ENCODE results near the gene PRODH2. TPM values are rescaled to one million over a fixed set of nuclear protein-coding genes. Genes with fewer than 3 reads are reported as not detected.

PRODH2 gene
- total and polyA plus RNA-seq, 2 of the 13 experiments (the other 11 are each of a cell fraction or from before 2014, with no cell fraction given): 86.7 to 118 TPM

- TF ChIP-seq, protein P1, sequence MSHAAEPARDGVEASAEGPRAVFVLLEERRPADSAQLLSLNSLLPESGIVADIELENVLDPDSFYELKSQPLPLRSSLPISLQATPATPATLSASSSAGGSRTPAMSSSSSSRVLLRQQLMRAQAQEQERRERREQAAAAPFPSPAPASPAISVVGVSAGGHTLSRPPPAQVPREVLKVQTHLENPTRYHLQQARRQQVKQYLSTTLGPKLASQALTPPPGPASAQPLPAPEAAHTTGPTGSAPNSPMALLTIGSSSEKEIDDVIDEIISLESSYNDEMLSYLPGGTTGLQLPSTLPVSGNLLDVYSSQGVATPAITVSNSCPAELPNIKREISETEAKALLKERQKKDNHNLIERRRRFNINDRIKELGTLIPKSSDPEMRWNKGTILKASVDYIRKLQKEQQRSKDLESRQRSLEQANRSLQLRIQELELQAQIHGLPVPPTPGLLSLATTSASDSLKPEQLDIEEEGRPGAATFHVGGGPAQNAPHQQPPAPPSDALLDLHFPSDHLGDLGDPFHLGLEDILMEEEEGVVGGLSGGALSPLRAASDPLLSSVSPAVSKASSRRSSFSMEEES (CRISPR knock-in tag; IDR thresholded peaks at IDR 0.05): 0 out of 2 replicates have a peak, but pooled peaks have one; percentile 33
- TF ChIP-seq ZNF468 (CRISPR knock-in tag; IDR thresholded peaks at IDR 0.05) (0 out of 2 replicates have a peak, but pooled peaks have one; percentile 63), AGO1 (IDR thresholded peaks at IDR 0.05; ENCODE audit: low read depth, low read length, poor library complexity, severe bottlenecking) (peak; percentile 90), ZNF10 (CRISPR knock-in tag; IDR thresholded peaks at IDR 0.05; ENCODE audit: borderline replicate concordance, low read depth) (no peak), ATF1 (CRISPR knock-in tag; IDR thresholded peaks at IDR 0.05) (no peak), CEBPB (IDR thresholded peaks at IDR 0.05; ENCODE audit: borderline replicate concordance, low read depth, low read length) (no peak), SNAI1 (CRISPR knock-in tag; IDR thresholded peaks at IDR 0.05; ENCODE audit: borderline replicate concordance) (no peak), ZNF501 (CRISPR knock-in tag; IDR thresholded peaks at IDR 0.05) (peak; percentile 46), BRD4 (CRISPR knock-in tag; IDR thresholded peaks at IDR 0.05) (no peak), ZNF746 (CRISPR knock-in tag; IDR thresholded peaks at IDR 0.05) (no peak), ERF (CRISPR knock-in tag; IDR thresholded peaks at IDR 0.05) (peak; percentile 71; the same call in 1 of the 2 replicates), ZNF260 (CRISPR knock-in tag; IDR thresholded peaks at IDR 0.05; ENCODE audit: borderline replicate concordance, low read depth) (no peak), HOXA7 (CRISPR knock-in tag; IDR thresholded peaks at IDR 0.05) (no peak), ASH2L (IDR thresholded peaks at IDR 0.05; ENCODE audit: insufficient read length, low read depth, low read length) (no peak), ZNF503 (CRISPR knock-in tag; IDR thresholded peaks at IDR 0.05) (no peak), ZNF235 (CRISPR knock-in tag; IDR thresholded peaks at IDR 0.05; ENCODE audit: borderline replicate concordance) (no peak), KDM6A (CRISPR knock-in tag; IDR thresholded peaks at IDR 0.05; ENCODE audit: low read depth) (no peak), MIER2 (CRISPR knock-in tag; IDR thresholded peaks at IDR 0.05) (no peak), ZNF83 (CRISPR knock-in tag; IDR thresholded peaks at IDR 0.05; ENCODE audit: borderline replicate concordance) (no peak), ZIK1 (CRISPR knock-in tag; IDR thresholded peaks at IDR 0.05; ENCODE audit: borderline replicate concordance, low read depth) (no peak), ZNF556 (CRISPR knock-in tag; IDR thresholded peaks at IDR 0.05; ENCODE audit: borderline replicate concordance) (no peak), NR1H2 (CRISPR knock-in tag; IDR thresholded peaks at IDR 0.05; ENCODE audit: borderline replicate concordance, low read depth) (no peak), MAX (IDR thresholded peaks at IDR 0.05) (peak; percentile 87), ZNF441 (CRISPR knock-in tag; IDR thresholded peaks at IDR 0.05; ENCODE audit: borderline replicate concordance) (no peak), ETV5 (CRISPR knock-in tag; IDR thresholded peaks at IDR 0.05; ENCODE audit: borderline replicate concordance) (0 out of 2 replicates have a peak, but pooled peaks have one; percentile 20), ZFX (CRISPR knock-in tag; IDR thresholded peaks at IDR 0.05; ENCODE audit: low read depth) (peak; percentile 44)
- TF ChIP-seq, protein P2, sequence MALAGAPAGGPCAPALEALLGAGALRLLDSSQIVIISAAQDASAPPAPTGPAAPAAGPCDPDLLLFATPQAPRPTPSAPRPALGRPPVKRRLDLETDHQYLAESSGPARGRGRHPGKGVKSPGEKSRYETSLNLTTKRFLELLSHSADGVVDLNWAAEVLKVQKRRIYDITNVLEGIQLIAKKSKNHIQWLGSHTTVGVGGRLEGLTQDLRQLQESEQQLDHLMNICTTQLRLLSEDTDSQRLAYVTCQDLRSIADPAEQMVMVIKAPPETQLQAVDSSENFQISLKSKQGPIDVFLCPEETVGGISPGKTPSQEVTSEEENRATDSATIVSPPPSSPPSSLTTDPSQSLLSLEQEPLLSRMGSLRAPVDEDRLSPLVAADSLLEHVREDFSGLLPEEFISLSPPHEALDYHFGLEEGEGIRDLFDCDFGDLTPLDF (CRISPR knock-in tag; IDR thresholded peaks at IDR 0.05): no peak
Measured at GRCh38 chr19:35797663-35798062, 15.0 kb downstream of the PRODH2 start (continued).
